DOHH2 (cell line): Measurements from ENCODE around the gene HSPH1.

ENCODE experiments used
- EZH2phosphoT487 ChIP-seq: fragments of 200-600 bp; sonication (generic); IDR thresholded peaks from 2 replicates; pipeline ENCODE4 v1.6.1; 2017; ENCODE audit warnings: borderline replicate concordance, mild to moderate bottlenecking, antibody characterized with exemption, low read length, moderate library complexity, mixed read lengths
- TF ChIP-seq, protein P1 (sequence below): fragments of 200-600 bp; sonication (generic); IDR thresholded peaks from one replicate; pipeline ENCODE4 v1.5.1; 2014; ENCODE audit warnings: antibody characterized with exemption, mild to moderate bottlenecking, low read depth, low read length; ENCODE audit not compliant: poor library complexity, severe bottlenecking

DNA sequence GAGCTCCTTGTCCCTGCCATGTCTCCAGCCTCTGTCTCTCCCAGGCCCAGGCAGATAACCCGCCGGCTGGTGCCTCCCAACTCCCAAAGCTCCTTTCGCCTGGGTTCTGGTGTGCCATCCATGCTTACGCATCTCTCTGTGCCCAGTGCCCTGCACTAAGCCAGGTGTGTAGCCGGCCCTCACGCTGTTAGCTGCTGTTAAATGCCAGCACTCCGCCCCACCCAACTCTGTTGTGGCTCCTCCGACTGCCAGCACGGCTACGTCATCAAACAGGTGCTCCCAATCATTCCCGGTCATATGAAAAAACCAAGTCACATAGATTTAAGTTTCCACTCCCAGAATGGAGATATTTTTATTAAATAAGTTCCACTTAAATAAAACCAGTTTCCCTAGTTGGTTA lies 7.0 kb upstream of the HSPH1 start:
- TF ChIP-seq, protein P1, sequence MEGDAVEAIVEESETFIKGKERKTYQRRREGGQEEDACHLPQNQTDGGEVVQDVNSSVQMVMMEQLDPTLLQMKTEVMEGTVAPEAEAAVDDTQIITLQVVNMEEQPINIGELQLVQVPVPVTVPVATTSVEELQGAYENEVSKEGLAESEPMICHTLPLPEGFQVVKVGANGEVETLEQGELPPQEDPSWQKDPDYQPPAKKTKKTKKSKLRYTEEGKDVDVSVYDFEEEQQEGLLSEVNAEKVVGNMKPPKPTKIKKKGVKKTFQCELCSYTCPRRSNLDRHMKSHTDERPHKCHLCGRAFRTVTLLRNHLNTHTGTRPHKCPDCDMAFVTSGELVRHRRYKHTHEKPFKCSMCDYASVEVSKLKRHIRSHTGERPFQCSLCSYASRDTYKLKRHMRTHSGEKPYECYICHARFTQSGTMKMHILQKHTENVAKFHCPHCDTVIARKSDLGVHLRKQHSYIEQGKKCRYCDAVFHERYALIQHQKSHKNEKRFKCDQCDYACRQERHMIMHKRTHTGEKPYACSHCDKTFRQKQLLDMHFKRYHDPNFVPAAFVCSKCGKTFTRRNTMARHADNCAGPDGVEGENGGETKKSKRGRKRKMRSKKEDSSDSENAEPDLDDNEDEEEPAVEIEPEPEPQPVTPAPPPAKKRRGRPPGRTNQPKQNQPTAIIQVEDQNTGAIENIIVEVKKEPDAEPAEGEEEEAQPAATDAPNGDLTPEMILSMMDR, result no peak
- TF ChIP-seq EZH2phosphoT487, result no peak
